ENCODE data around the gene OR7A10. TPM values are rescaled to one million over a fixed set of nuclear protein-coding genes. Genes with fewer than 3 reads are reported as not detected.

OR7A10 gene
- not detected in 2 replicates for total RNA-seq
- long read RNA-seq: 0 reads

DNA sequence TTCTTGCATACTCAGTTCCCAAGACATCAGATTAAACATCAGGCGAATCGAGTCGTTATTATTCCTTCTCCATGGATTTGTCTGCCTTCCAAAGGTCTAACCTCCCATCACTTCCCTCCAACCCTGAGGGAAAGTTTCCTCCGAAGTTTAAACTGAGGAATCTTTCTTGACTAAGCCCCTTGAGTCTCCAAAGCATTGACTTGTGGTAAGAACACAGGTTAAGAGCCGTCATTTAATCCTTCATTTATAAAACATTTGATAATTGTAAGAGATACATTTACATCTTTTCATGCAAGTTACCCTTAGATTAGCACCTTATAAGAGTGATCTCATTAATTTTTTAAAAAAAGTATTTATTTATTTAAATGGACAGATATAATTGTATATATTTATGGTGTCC lies at the start of gene OR7A10:
OR7A10 (minus strand) TSS at position 101 of the 400 bp plus-strand sequence. CDS start 7,045 bp downstream, outside the sequence.
- H3K4me1 Mint-ChIP-seq: no peaks in the 10 kb centered on the region
- DNase-seq (ENCODE audit: low read depth, low spot score): no peak
- no peak within 1 kb of the TSS for H3K27ac Mint-ChIP-seq (ENCODE audit: unreplicated experiment)
- H3K36me3 Mint-ChIP-seq (ENCODE audit: low read depth): no peaks in the 10 kb centered on the region
- H3K27me3 Mint-ChIP-seq (ENCODE audit: low read depth): peaks cover 57% of the 10 kb centered on the region
- H3K9me3 Mint-ChIP-seq: peaks cover 11% of the 10 kb centered on the region
- no peak within 1 kb of the TSS for H3K4me3 Mint-ChIP-seq
- TF ChIP-seq, protein P1, sequence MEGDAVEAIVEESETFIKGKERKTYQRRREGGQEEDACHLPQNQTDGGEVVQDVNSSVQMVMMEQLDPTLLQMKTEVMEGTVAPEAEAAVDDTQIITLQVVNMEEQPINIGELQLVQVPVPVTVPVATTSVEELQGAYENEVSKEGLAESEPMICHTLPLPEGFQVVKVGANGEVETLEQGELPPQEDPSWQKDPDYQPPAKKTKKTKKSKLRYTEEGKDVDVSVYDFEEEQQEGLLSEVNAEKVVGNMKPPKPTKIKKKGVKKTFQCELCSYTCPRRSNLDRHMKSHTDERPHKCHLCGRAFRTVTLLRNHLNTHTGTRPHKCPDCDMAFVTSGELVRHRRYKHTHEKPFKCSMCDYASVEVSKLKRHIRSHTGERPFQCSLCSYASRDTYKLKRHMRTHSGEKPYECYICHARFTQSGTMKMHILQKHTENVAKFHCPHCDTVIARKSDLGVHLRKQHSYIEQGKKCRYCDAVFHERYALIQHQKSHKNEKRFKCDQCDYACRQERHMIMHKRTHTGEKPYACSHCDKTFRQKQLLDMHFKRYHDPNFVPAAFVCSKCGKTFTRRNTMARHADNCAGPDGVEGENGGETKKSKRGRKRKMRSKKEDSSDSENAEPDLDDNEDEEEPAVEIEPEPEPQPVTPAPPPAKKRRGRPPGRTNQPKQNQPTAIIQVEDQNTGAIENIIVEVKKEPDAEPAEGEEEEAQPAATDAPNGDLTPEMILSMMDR (conservative IDR thresholded peaks at IDR 0.05): no peak

DNA sequence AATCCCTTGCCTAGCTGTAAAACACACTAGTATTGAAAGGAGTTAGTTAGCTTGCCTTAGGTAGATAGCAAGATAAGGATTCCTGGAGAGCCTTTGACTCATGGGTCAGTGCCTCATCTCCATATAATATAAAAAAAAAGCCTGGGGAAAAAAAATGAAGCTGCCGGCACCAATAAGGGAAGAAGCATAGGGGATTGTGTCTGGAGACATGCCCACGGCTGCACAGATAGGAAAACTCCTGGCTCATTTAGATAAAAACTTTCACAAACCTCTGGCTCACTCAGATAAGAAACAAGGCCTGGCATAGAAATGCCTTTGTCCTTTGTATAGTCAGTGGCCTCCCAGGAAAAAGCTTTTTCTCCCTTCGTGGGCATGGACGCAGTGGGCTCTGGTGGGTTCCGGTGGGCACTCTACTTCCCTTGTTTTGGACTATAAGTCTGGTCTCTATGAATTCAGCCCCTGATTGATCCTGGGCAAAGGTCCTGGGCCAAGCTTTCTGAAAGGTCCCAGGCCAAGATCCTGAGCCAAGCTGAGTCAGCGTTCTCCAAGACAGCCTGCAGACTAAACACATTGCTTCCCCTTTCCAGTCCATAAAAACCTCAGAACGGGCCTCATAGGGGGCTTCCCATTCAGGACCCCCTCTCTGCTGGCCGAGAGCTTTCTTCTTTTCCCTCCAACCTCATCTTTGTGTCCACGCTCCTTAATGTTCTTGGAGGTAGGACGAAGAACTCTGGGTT lies 42.1 kb upstream of the OR7A10 start:
- Mint-ChIP-seq H3K4me3 (no peak overlapping the region), H3K27me3 (ENCODE audit: low read depth) (peaks cover 68% of the 10 kb centered on the region), H3K4me1 (peaks cover 4% of the 10 kb centered on the region), H3K36me3 (ENCODE audit: low read depth) (no peaks in the 10 kb centered on the region), H3K27ac (ENCODE audit: unreplicated experiment) (no peak overlapping the region), H3K9me3 (no peaks in the 10 kb centered on the region)
- DNase-seq (ENCODE audit: low read depth, low spot score): no peak
- TF ChIP-seq, protein P1 (conservative IDR thresholded peaks at IDR 0.05): no peak

DNA sequence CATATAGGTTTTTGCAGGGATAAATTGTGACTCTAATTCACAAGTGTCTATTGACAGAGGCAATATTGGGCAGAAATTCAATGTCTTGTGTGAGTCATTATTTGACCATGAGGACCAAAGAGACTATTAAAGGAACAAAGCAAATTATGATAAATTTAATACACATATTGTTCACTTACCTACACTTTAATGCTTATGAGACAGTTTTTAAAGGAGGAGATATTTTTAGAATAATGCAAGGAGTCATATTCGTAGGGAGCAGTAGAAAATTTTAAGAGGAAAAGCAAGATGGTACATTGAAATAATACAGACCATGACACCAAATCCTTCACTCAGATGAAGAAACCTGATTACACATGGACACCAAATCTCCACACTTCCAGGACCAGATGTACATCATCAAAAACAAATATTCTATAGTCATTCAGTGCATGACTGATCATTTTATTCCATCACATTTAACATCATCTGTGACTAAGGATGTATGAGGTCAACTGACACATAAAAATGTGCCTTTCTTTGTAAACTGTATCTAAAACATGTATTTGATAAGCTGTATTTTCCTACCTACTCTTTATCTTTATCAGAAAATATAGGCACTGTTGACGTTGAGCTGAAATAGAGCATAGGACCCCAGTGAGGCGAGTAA lies 41.4 kb upstream of the OR7A10 start:
- no peak overlapping the region for H3K4me3 Mint-ChIP-seq
- peaks cover 68% of the 10 kb centered on the region for H3K27me3 Mint-ChIP-seq (ENCODE audit: low read depth)
- H3K9me3 Mint-ChIP-seq: no peaks in the 10 kb centered on the region
- peaks cover 4% of the 10 kb centered on the region for H3K4me1 Mint-ChIP-seq
- H3K36me3 Mint-ChIP-seq (ENCODE audit: low read depth): no peaks in the 10 kb centered on the region
- H3K27ac Mint-ChIP-seq (ENCODE audit: unreplicated experiment): no peak overlapping the region
- DNase-seq (ENCODE audit: low read depth, low spot score): no peak
- TF ChIP-seq, protein P1 (conservative IDR thresholded peaks at IDR 0.05): no peak

DNA sequence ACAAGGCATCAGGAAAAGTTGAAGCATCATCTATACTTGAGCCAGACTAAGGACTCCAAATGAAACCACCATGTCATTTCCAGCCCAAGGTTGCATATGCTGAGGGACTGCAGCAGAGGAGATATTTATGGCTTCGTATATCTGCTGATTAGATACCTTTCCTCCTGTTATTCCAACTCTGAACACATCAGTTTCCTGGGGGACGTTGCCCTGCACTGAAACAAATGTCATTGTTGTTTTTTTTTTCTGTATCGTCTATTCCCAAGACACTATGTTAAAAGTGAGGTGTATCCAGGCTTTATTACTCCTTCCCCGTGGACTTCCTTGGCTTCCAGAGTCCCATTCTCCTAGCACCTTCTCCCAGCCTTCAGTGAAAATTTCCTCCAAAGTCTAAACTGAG lies 37.3 kb upstream of the OR7A10 start, which contains the start of gene OR7A17:
OR7A17 (minus strand) TSS at position 101 of the 400 bp plus-strand sequence. CDS start 4,777 bp downstream, outside the sequence.
- TF ChIP-seq, protein P1 (conservative IDR thresholded peaks at IDR 0.05): no peak
- peaks cover 4% of the 10 kb centered on the region for H3K4me1 Mint-ChIP-seq
- no peak for DNase-seq (ENCODE audit: low read depth, low spot score)
- no peaks in the 10 kb centered on the region for H3K9me3 Mint-ChIP-seq
- no peak within 1 kb of the TSS for H3K4me3 Mint-ChIP-seq
- no peak within 1 kb of the TSS for H3K27ac Mint-ChIP-seq (ENCODE audit: unreplicated experiment)
- no peaks in the 10 kb centered on the region for H3K36me3 Mint-ChIP-seq (ENCODE audit: low read depth)
- H3K27me3 Mint-ChIP-seq (ENCODE audit: low read depth): peaks cover 71% of the 10 kb centered on the region

DNA sequence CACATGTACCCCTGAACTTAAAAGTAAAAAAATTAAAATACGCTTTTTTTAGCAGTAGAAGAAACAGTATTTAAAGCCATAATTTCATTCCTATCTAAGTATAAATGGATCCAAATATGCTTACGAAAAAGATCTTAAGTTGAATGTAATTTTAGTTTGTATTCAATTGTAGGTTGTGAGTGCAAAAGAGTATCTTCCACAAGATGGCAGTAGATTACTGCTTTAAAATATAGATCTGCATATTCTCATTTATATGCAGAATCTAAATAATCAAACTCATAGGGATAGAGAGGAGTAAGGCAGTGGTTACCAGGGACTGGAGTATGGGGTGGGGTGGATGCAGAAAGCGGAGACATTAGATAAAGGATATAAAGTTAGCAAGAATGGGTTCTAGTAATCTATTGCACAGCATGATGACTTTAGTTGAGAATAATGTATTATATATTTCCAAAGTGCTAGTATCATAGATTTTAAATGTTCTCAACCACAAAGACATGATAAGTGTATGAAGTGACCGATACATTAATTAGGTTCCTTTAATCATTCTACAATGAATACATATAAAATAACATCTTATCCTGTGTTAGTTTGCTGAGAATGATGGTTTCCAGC lies 23.0 kb upstream of the OR7A10 start:
- H3K9me3 Mint-ChIP-seq: peaks cover 12% of the 10 kb centered on the region

More for the DNA sequence above, 23.0 kb upstream of the OR7A10 start:
- Mint-ChIP-seq H3K27ac (ENCODE audit: unreplicated experiment) (no peak overlapping the region), H3K36me3 (ENCODE audit: low read depth) (no peaks in the 10 kb centered on the region), H3K4me1 (no peaks in the 10 kb centered on the region), H3K27me3 (ENCODE audit: low read depth) (peaks cover 51% of the 10 kb centered on the region), H3K4me3 (no peak overlapping the region)
- TF ChIP-seq, protein P1 (conservative IDR thresholded peaks at IDR 0.05): peak; percentile 60
- DNase-seq (ENCODE audit: low read depth, low spot score): no peak
